Dermis blood vessel endothelial cell (primary cell): ENCODE measurements around the gene LCNL1. TPM values are rescaled to one million over a fixed set of nuclear protein-coding genes. Genes with fewer than 3 reads are reported as not detected.
A peak's percentile ranks its signal among the peaks of the same experiment; 100 is the strongest.

Source experiments
- DNase-seq: peaks from one replicate; pipeline ENCODE4 v3.0.0; 2010
- total RNA-seq: library from RNA; depleted of rRNA; stranded (reverse); fragments of >200 nt; gene quantifications from 2 replicates; pipeline ENCODE4 v1.2.3, GENCODE V29; 2014

Gene LCNL1
- total RNA-seq, 1 donor from 2014 or later = not detected

- DNase-seq = no peak
These were observed 35.5 kb upstream of the LCNL1 start for GRCh38 chr9:136947028-136947891.

GRCh38 chr9:136947955-136948510 lies 34.8 kb upstream of the LCNL1 start:
- DNase-seq = peak; percentile 63

GRCh38 chr9:136949239-136949816 lies 33.5 kb upstream of the LCNL1 start:
- no peak for DNase-seq

GRCh38 chr9:136949817-136950655 lies 32.8 kb upstream of the LCNL1 start:
- peak; percentile 93 for DNase-seq

GRCh38 chr9:136950656-136951276 lies 32.0 kb upstream of the LCNL1 start:
- DNase-seq = peak; percentile 24

DNA sequence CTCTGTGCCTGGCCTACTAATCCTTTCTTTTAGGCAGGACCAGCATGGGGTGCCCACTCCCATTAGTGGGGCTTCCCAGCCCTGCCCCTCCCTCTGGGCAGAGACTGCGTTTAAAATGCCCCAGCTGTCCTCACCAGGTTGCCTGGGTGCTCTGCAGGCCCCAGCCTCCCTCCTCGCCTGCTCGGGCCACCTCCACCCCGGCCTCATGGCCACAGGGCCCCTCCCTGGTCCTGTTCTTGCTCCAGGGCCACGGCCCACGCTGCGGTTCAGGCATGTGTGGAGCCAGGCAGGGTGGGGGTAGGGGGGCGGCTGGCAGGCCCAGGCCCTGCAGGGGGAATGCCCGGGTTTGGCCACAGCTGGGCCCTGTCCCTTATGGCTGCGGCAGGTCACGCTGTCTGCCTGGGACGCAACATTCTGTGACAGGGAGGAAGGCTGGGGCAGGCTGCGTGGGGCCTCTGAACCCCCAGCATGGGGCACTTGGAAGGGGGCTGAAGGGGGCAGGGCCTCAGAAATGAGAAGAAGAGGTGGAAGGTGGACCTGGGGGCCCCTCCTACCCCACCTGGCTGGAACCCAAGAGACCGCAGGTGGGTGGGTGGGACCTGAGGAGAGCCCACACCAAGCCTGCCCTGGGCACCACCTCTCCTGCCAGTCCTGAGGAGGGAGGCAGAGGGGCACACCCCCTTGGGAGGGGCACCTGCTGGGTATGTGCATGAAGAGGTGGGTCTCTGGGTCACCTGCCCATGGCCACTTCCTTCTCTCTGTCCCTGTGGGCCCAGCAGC lies 31.1 kb upstream of the LCNL1 start, which contains the start of gene LCN12:
TSS of gene LCN12 (plus strand) at position 733 of the 780 bp plus-strand sequence. CDS start 55 bp downstream, outside the sequence.
- DNase-seq = no peak

DNA sequence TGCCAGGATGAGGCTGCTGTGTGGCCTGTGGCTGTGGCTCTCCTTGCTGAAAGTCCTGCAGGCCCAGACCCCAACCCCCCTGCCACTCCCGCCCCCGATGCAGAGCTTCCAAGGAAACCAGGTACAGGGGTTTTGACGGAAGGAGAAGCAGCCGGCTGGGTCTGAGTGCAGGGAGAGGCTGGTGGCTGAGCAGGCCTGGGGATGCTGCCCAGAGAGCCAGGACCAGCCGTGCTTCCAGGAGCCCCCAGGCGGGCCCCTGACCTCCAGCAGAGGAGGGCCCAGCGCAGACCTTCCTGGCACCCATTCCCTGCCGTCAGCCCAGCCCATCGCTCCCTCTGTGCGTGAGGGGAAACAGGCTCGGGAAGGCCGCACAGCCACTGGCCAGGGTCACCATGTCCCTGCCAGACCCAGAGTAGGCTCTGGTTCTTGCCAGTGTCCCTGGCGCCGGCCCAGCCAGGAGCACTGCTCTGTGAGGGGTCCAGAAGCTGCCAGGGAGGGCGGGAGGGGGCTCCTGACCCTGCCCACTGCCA lies 30.4 kb upstream of the LCNL1 start:
- no peak for DNase-seq

DNA sequence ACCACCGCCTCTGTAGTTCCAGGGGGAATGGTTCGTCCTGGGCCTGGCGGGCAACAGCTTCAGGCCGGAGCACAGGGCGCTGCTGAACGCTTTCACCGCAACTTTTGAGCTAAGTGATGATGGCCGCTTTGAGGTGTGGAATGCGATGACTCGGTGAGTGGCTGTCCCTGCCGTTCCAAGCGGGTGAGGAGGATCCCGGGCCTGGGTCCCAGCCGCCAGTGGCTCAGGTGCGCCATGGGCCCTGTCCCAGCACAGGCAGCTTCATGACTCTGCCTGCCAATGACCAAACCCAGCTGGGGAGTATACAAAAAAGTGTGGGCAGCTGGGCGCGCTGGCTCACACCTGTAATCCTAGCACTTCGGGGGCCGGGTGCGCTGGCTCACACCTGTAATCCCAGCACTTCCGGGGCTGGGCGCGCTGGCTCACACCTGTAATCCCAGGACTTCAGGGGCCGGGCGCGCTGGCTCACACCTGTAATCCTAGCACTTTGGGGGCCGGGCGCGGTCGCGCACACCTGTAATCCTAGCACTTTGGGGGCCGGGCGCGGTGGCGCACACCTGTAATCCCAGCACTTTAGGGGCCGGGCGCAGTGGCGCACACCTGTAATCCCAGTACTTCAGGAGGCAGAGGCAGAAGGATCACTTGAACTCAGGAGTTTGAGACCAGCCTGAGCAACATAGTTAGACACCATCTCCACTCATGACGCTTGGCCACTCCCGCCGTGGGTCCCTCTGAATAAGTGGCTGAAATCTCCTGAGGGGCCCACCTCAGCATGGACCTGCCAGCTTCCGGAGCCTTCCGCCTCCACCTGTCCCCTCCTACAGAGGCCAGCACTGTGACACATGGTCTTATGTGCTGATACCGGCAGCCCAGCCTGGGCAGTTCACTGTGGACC lies 29.7 kb upstream of the LCNL1 start:
- no peak for DNase-seq

DNA sequence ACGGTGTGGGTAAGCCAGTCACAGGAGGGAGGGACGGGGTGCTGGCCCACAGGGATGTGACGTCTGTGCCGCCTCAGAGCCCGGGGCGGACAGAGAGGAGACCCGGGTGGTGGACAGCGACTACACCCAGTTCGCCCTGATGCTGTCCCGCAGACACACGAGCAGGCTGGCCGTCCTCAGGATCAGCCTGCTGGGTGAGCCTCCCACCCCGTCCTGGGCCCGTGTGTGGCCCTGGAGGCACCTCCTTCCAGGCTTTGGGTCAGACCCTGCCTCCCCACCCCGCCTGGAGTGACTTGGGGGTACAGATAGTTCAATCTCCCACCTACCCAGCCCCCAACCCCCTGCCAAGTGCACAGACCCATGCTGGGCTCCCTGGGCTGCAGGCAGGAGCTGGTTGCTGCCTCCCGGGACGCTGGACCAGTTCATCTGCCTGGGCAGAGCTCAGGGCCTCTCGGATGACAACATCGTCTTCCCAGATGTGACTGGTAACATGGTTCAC lies 29.0 kb upstream of the LCNL1 start:
- no peak for DNase-seq

- DNase-seq = no peak
These were observed 28.3 kb upstream of the LCNL1 start for GRCh38 chr9:136954270-136955083.

- no peak for DNase-seq
These were observed 27.4 kb upstream of the LCNL1 start for GRCh38 chr9:136955202-136955942.

DNA sequence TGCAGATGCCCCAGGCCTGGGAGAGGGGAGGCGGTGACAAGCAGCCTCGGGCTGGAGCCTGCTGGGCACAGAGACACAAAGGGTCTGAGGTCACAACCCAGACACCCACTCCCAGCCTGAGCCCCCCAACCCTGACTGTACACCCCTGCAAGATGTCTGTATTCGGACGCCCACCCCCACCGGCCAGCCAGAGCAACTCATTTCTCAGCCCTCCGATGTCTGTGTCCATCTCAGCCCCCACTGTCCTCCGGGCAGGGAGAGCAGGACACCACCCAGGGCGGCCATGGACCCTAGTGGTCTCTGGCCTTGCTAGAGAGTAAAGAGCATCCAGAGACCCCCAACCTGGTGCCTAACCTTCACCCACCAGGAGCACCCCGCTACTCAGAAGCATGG lies 26.9 kb upstream of the LCNL1 start:
- DNase-seq = no peak

DNA sequence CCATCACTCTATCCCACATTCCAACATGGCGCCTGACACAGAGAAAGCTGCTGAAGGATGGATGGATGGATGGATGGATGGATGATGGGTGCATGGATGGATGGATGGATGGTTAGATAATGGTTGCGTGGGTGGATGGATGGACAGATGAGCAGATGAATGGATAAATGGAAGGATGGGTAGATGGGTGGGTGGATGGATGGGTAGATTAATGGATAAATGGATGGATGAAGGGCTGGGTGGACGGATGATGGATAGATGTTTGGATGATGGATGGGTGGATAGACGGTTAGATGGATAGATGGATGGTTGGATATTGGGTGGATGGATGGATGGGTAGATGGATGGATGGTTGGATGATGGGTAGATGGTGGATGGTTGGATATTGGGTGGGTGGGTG lies 26.2 kb upstream of the LCNL1 start:
- no peak for DNase-seq

GRCh38 chr9:136957461-136957860 lies 25.3 kb upstream of the LCNL1 start:
- DNase-seq = no peak

- no peak for DNase-seq
These were observed 24.9 kb upstream of the LCNL1 start for GRCh38 chr9:136957901-136958300.

GRCh38 chr9:136958473-136958872 lies 24.3 kb upstream of the LCNL1 start:
- DNase-seq = no peak

- no peak for DNase-seq
These were observed 23.6 kb upstream of the LCNL1 start for GRCh38 chr9:136958898-136959850.
